ENCODE results near the gene HYI. TPM values are rescaled to one million over a fixed set of nuclear protein-coding genes. Genes with fewer than 3 reads are reported as not detected.

Gene HYI
- total RNA-seq, 4 donors from 2014 or later, result 127 to 210 (median 169) TPM

GRCh38 chr1:43451701-43452532, 1.8 kb downstream of the HYI start:
- peak; percentile 14 to 47 (median 43) for DNase-seq
- Histone ChIP-seq H3K4me1 (peaks cover 0 to 34% (median 0%) of the 10 kb centered on the region in 4 donors), H3K27me3 (no peaks in the 10 kb centered on the region), H3K9me3 (no peaks in the 10 kb centered on the region), H3K4me3 (no peak overlapping the region), H3K36me3 (peaks cover 0 to 46% (median 0%) of the 10 kb centered on the region in 3 donors), H3K27ac (peak overlapping the region in 1 of 4 donors; percentile 94)
- TF ChIP-seq POLR2A (IDR thresholded peaks at IDR 0.05) (no peak), CTCF (IDR thresholded peaks at IDR 0.05) (no peak)

- Histone ChIP-seq H3K9me3 (no peaks in the 10 kb centered on the region), H3K27ac (no peak overlapping the region), H3K27me3 (no peaks in the 10 kb centered on the region), H3K36me3 (peaks cover 0 to 54% (median 0%) of the 10 kb centered on the region in 3 donors), H3K4me3 (no peak overlapping the region), H3K4me1 (peaks cover 0 to 34% (median 0%) of the 10 kb centered on the region in 4 donors)
- TF ChIP-seq CTCF (IDR thresholded peaks at IDR 0.05), result no peak
- TF ChIP-seq POLR2A (IDR thresholded peaks at IDR 0.05), result no peak
- peak in 2 of 3 donors; percentile 8 to 46 for DNase-seq
Measured at GRCh38 chr1:43451157-43451591, 2.6 kb downstream of the HYI start.

GRCh38 chr1:43450251-43450941, 3.3 kb downstream of the HYI start:
- H3K9me3 ChIP-seq, result no peaks in the 10 kb centered on the region
- no peak for TF ChIP-seq POLR2A (IDR thresholded peaks at IDR 0.05)
- TF ChIP-seq CTCF (IDR thresholded peaks at IDR 0.05), result no peak
- H3K27ac ChIP-seq, result no peak overlapping the region
- peak; percentile 14 to 46 (median 37) for DNase-seq
- H3K27me3 ChIP-seq, result no peaks in the 10 kb centered on the region
- peaks cover 0 to 33% (median 0%) of the 10 kb centered on the region in 4 donors for H3K4me1 ChIP-seq
- H3K4me3 ChIP-seq, result no peak overlapping the region
- peaks cover 0 to 61% (median 0%) of the 10 kb centered on the region in 3 donors for H3K36me3 ChIP-seq

- peaks cover 0 to 67% (median 0%) of the 10 kb centered on the region in 3 donors for H3K36me3 ChIP-seq
- H3K27me3 ChIP-seq, result no peaks in the 10 kb centered on the region
- H3K27ac ChIP-seq, result no peak overlapping the region
- H3K4me1 ChIP-seq, result peaks cover 0 to 26% (median 0%) of the 10 kb centered on the region in 4 donors
- TF ChIP-seq CTCF (IDR thresholded peaks at IDR 0.05) (no peak), POLR2A (IDR thresholded peaks at IDR 0.05) (no peak)
- no peak overlapping the region for H3K4me3 ChIP-seq
- DNase-seq, result peak in 2 of 3 donors; percentile 3 to 44
- H3K9me3 ChIP-seq, result no peaks in the 10 kb centered on the region
Measured at GRCh38 chr1:43449708-43450069, 4.0 kb downstream of the HYI start.

- peak in 1 of 3 donors; percentile 43 for DNase-seq
- TF ChIP-seq CTCF (IDR thresholded peaks at IDR 0.05), result no peak
- no peak for TF ChIP-seq POLR2A (IDR thresholded peaks at IDR 0.05)
- peaks cover 0 to 25% (median 0%) of the 10 kb centered on the region in 4 donors for H3K4me1 ChIP-seq
- H3K27ac ChIP-seq, result peak overlapping the region in 3 of 4 donors; percentile 19 to 75 (median 23)
- peaks cover 0 to 73% (median 0%) of the 10 kb centered on the region in 3 donors for H3K36me3 ChIP-seq
- no peaks in the 10 kb centered on the region for H3K9me3 ChIP-seq
- H3K4me3 ChIP-seq, result no peak overlapping the region
- H3K27me3 ChIP-seq, result no peaks in the 10 kb centered on the region
Measured at GRCh38 chr1:43448955-43449707, 4.6 kb downstream of the HYI start.
